NCI-H1436 treated with DMSO at 0.1 percent for 48 hours (cell line): Measurements from ENCODE around the gene BRAT1.

Source experiments
- DNase-seq: peaks from one replicate; lab custom pipeline; 2025; lab: John Stamatoyannopoulos, UW

Gene BRAT1

DNA sequence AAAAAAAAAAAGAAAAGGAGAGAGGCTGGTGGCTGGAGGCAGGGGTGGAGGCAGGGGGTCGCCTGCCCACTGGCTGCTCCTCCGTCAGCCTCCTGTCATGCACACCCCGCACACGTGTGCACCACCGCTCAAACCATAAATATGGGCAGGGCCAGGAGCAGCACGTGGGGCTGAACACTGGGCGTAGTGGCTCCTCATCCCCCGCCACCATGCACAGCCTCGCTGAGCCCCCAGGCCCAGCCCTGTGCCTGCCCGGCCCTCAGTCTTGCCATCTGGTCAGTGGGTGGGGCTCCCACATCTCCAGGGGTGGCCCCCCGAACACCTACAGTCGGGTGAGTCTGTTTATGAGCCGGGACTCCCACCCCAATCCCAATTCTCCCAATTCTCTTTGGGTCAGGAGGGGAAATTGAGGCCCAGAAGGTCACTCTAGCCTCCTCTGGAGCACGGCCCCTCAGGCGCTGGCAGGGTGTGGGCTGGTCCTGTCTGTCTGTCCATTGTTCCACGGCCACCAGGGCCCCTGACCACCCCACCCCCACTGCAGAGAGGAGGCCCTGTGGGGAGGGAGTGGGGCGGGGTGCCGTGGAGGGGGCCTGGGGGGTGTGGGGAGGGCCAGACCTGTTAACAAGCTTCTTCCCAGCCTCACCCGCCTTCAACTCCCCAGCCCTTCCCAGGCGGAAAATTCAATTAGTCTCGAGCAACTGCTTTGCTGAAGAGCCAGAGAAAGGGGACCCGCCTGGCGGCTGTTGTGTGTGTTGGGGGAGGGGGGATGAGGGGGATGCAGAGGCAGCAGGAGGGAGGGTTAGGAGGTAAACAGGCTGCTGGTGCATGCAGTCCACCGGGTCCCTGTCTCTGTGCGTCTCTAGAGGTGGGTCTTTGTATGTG is 59.7 kb downstream of the BRAT1 start:
- DNase-seq = no peak

DNA sequence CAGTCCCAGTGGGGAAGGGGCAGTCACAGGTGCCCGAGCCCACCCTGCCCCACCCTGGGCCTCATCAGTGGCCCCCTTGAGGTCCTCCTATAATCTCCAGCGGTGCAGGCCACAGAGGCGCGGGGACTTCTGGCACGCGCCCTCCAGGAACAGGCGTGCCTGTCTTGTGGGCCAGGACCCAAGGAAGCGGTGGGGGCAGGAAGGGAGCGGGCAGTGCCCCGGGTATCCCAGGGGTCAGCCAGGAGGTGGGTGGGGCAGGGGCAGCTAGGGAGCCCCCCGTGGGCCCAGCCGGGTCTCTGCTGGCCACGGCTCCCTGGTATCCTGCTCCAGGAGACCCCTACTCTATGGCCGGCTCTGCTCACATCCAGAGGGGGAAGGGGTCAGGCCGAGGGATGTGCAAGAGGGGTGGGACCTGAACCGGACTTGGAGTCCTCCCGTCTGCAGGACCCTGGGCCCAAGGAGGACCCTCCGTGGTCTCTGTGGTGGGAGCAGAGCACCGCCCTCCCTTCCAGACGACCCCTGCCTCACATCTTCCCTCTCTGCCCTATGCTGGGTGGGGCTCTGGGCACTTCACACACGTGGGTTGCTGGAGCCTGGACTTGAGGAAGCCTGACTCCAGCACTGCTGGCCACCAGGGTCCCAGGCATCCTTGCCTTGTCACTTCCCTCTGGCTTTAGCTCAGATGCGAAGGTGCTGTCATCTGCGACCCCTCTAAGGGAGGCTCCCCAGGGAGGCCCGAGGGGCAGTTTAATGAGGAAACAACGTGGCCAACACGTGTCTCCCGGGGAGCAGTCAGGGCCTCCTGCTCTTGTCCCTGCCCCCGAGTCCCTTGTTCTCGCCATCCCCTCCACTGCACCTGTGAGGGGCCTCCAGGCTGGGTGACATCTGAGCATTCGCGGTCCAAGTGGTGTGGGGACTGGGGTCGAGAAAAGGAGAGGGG is 60.9 kb downstream of the BRAT1 start:
- DNase-seq = no peak

DNA sequence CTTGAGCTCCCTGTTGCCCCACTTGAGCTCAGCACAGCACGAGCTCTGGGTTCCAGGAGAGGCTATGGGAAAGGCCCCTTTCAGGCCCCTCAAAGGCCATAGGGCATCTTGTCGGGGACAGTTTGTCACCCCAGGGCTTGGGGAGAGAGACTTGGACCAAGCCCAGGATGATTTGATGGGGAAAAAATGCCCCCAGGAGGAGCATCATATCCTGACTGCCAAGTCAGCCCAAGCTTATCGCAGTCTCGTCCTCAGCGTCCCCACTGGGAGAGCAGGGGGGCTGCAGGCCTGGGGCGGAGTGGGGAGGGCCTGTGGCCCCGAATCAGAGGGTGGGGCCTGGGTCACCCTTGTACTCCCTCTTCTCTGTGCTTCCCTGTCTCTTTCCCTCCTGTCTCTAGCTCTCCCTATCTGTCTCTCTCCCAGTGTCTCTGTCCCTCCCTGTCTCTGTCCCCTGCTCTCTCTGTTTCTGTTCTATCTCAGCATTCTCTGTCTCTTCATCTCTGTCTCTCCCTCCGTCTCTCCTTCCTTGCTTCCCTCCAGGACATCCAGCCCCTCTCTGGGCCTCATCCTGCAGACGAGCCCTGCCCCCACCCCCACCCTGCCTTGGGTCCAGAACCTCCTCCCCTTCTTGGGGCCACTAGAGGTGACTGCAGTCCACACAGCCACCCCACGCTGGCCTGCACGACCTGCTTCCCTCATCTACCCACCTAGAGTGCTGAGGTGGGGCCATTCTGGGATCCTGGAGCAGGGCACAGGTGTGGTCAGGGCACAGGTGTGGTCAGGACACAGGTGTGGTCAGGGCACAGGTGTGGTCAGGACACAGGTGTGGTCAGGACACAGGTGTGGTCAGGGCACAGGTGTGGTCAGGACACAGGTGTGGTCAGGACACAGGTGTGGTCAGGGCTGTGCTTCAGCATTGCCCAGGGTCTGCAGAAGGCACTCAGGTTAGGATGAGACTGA is 61.8 kb downstream of the BRAT1 start:
- no peak for DNase-seq

DNA sequence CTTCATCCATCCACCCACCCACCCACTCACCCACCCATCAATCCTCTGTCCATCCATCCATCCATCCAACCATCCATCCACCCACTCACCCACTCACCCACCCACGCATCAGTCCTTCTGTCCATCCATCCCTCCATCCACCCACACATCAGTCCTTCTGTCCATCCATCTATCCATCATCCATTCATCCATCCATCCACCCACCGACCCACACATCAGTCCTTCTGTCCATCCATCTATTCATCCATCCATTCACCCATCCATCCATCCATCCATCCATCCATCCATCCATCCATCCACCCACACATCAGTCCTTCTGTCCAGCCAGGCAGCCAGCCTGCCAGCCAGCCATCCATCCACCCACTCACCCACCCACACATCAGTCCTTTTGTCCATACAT is 63.3 kb downstream of the BRAT1 start:
- no peak for DNase-seq

DNA sequence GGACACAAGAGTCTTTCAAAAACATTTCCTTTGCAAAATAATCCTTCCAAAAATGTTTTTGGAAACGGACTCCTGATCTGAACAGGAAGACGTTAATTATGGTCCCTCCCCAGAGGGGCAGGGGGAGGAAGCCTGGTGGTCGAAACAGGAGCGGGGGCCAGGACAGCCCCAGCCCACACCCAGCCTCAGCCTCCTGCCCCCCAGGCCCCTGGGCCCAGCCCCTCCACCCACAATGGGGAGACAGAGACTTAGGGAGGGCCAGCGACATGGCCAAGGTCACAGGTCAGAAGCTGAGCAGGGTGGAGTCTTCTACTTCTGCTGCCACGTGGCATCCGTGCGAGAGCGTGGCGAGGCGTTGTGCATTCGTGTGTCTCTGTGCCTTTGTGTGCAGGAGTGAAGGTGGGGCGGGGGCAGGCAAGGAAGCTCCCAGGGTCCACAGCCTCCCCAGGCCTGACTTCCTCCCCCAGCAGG is 65.1 kb downstream of the BRAT1 start:
- no peak for DNase-seq

DNA sequence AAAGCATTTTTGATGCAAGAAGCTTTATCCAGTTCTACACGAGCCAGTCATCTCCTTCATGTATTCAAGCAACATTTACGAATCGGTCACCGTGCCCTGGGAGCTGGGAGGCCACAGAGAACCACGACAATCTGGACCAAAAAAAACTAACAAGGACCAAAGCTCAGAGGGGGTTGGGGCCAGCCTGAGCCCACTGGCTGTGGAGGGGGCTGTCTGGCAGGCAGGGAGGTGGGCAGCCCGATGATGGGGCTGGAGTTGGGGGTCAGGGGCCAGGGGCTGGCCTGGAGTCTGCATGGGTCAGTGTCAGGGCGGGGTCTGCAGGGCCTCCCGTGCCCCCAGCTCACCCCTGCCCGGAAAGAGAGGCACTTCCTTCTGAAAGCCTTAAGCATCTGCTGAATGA is 66.6 kb downstream of the BRAT1 start:
- DNase-seq = no peak

DNA sequence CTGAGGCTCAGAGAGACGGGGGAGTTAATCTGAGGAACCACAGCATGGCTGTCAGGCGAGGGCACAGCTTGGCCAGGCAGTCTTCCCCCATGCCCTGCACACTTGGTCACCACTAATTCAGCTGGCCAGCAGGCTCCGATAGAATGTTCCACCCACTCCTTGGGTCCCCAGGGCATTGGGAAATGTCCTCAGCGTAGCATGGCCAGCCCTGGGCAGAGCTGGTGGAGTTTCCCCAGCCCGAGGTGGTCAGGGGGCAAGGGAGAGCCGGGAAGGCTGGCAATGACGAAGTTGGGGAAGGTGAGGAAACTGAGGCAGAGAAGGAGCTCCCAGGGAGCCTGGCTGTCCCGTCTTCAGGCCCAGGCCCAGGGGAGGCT is 67.1 kb downstream of the BRAT1 start:
- DNase-seq = no peak
